CMK (cell line): Measurements from ENCODE around the gene BRWD1.
"Not testable (repeated sequence)": the region's sequence is repeated elsewhere in the genome, so short reads cannot be mapped to it uniquely, and the experiment has no call there.

Experiments used
- DNase-seq: peaks from one replicate; pipeline ENCODE4 v3.0.0-alpha.2; 2010; ENCODE audit warnings: low read depth

BRWD1 gene

GRCh38 chr21:39281853-39282252, 31.6 kb downstream of the BRWD1 start:
- DNase-seq, result no peak

GRCh38 chr21:39281207-39281606, 32.2 kb downstream of the BRWD1 start:
- DNase-seq, result no peak

GRCh38 chr21:39269620-39270019, 43.8 kb downstream of the BRWD1 start:
- DNase-seq, result no peak

GRCh38 chr21:39265603-39266002, 47.8 kb downstream of the BRWD1 start:
- no peak for DNase-seq

GRCh38 chr21:39263372-39263771, 50.1 kb downstream of the BRWD1 start:
- DNase-seq, result no peak

- no peak for DNase-seq
These were observed 55.2 kb downstream of the BRWD1 start for GRCh38 chr21:39258207-39258606.

- no peak for DNase-seq
These were observed 62.1 kb downstream of the BRWD1 start for GRCh38 chr21:39251326-39251725.

- no peak for DNase-seq
These were observed 75.2 kb downstream of the BRWD1 start for GRCh38 chr21:39238275-39238674.

GRCh38 chr21:39232861-39233291, 80.6 kb downstream of the BRWD1 start:
- no peak for DNase-seq

- DNase-seq, result no peak
These were observed 88.5 kb downstream of the BRWD1 start for GRCh38 chr21:39224930-39225329.

- DNase-seq, result no peak
These were observed 91.4 kb downstream of the BRWD1 start for GRCh38 chr21:39221997-39222486.

- no peak for DNase-seq
These were observed 92.0 kb downstream of the BRWD1 start for GRCh38 chr21:39221282-39221996.

GRCh38 chr21:39220875-39221274, 92.6 kb downstream of the BRWD1 start:
- not testable (repeated sequence) for DNase-seq

- no peak for DNase-seq
These were observed 93.3 kb downstream of the BRWD1 start for GRCh38 chr21:39220150-39220549.

- no peak for DNase-seq
These were observed 95.4 kb downstream of the BRWD1 start for GRCh38 chr21:39218082-39218409.

GRCh38 chr21:39217356-39218081, 95.9 kb downstream of the BRWD1 start:
- no peak for DNase-seq

- DNase-seq, result no peak
These were observed 97.1 kb downstream of the BRWD1 start for GRCh38 chr21:39216290-39216689.

GRCh38 chr21:39215078-39215477, 98.4 kb downstream of the BRWD1 start:
- DNase-seq, result no peak

- DNase-seq, result no peak
These were observed 104.1 kb downstream of the BRWD1 start for GRCh38 chr21:39209334-39209688.

- no peak for DNase-seq
These were observed 104.7 kb downstream of the BRWD1 start for GRCh38 chr21:39208624-39209333.

GRCh38 chr21:39204134-39204533, 109.3 kb downstream of the BRWD1 start:
- no peak for DNase-seq

- no peak for DNase-seq
These were observed 114.6 kb downstream of the BRWD1 start for GRCh38 chr21:39198800-39199199.
